ENCODE data around the gene HIGD1C. TPM values are rescaled to one million over a fixed set of nuclear protein-coding genes. Genes with fewer than 3 reads are reported as not detected.
"Not testable (repeated sequence)": the region's sequence is repeated elsewhere in the genome, so short reads cannot be mapped to it uniquely, and the experiment has no call there.

HIGD1C gene
- total RNA-seq, 1 experiment from 2014 or later = not detected

DNA sequence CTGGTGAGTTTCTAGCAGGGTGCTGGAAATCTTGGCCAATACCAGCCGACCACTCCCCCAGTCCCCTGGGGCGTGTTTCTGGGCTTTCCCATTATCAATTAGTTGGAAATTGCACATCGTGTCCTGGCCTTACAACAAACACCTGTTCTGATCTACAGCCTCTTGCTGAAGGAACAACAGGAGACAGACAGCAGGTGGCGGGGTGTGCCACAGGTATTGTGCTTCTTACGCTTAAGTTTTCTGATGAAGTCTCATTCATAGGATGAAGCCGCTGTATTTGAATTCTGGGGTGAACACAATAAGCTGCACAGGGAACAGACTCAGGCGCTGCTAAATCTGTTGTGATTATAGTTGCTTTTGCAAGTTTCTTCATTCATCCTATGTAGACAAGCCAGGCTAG lies 703 bp downstream of the HIGD1C start:
- H3K4me3 Mint-ChIP-seq = no peak overlapping the region
- no peak overlapping the region for H3K14ac ChIP-seq (ENCODE audit: insufficient read depth, low read length)
- no peak overlapping the region for H3K27ac Mint-ChIP-seq
- H3K23ac ChIP-seq (ENCODE audit: insufficient read length, low read depth, low read length) = no peak overlapping the region
- H2BK20ac ChIP-seq (ENCODE audit: low read depth, low read length, poor library complexity, severe bottlenecking) = no peak overlapping the region
- no peaks in the 10 kb centered on the region for H3K27me3 ChIP-seq (ENCODE audit: insufficient read depth, low read length)
- no peak overlapping the region for H2BK5ac ChIP-seq (ENCODE audit: insufficient read length, low read length)
- H4K5ac ChIP-seq (ENCODE audit: insufficient read length, low read depth, low read length) = no peak overlapping the region
- no peaks in the 10 kb centered on the region for H3K23me2 ChIP-seq (ENCODE audit: insufficient read length, low read depth, low read length, poor library complexity, severe bottlenecking)
- H2AK5ac ChIP-seq (ENCODE audit: insufficient read length, low read length) = no peak overlapping the region
- H2BK15ac ChIP-seq (ENCODE audit: low read depth, low read length) = no peak overlapping the region
- H3K4ac ChIP-seq (ENCODE audit: low read depth, low read length) = no peak overlapping the region
- H3K79me2 ChIP-seq (ENCODE audit: insufficient read depth, low read length) = no peaks in the 10 kb centered on the region
- no peak overlapping the region for H3K4me2 ChIP-seq (ENCODE audit: insufficient read depth, insufficient read length, low read length)
- no peak overlapping the region for H4K8ac ChIP-seq (replicated peaks; ENCODE audit: insufficient read length, low read depth, low read length)
- H3T11ph ChIP-seq (ENCODE audit: low read length) = no peak overlapping the region
- peaks cover 0 to 7% of the 10 kb centered on the region in 2 experiments; a peak in 2 of 4 replicates for H3K4me1 Mint-ChIP-seq
- H3K18ac ChIP-seq (ENCODE audit: insufficient read length, low read depth, low read length) = no peak overlapping the region
- no peaks in the 10 kb centered on the region for H3K9me3 ChIP-seq (ENCODE audit: control insufficient read depth, low read depth, low read length)
- TF ChIP-seq, protein P1, sequence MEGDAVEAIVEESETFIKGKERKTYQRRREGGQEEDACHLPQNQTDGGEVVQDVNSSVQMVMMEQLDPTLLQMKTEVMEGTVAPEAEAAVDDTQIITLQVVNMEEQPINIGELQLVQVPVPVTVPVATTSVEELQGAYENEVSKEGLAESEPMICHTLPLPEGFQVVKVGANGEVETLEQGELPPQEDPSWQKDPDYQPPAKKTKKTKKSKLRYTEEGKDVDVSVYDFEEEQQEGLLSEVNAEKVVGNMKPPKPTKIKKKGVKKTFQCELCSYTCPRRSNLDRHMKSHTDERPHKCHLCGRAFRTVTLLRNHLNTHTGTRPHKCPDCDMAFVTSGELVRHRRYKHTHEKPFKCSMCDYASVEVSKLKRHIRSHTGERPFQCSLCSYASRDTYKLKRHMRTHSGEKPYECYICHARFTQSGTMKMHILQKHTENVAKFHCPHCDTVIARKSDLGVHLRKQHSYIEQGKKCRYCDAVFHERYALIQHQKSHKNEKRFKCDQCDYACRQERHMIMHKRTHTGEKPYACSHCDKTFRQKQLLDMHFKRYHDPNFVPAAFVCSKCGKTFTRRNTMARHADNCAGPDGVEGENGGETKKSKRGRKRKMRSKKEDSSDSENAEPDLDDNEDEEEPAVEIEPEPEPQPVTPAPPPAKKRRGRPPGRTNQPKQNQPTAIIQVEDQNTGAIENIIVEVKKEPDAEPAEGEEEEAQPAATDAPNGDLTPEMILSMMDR (conservative IDR thresholded peaks at IDR 0.05) = no peak
- no peaks in the 10 kb centered on the region for H3K4me1 ChIP-seq (ENCODE audit: insufficient read depth, low read length)
- no CpG with 5 or more reads among the region's 7 CpGs for WGBS (ENCODE audit: extremely low coverage, insufficient read length, low lambda C conversion rate)
- H4K91ac ChIP-seq (ENCODE audit: insufficient read length, low read depth, low read length) = no peak overlapping the region
- no peaks in the 10 kb centered on the region for H3K79me1 ChIP-seq (ENCODE audit: insufficient read depth, low read depth, low read length, poor library complexity, severe bottlenecking)
- H2AFZ ChIP-seq (ENCODE audit: low read length) = no peak overlapping the region
- H3K27ac ChIP-seq (ENCODE audit: insufficient read length, low read depth, low read length) = no peak overlapping the region
- H2BK120ac ChIP-seq (ENCODE audit: low read depth, low read length, poor library complexity, severe bottlenecking) = no peak overlapping the region
- no peak overlapping the region for H2BK12ac ChIP-seq (ENCODE audit: insufficient read length, low read depth, low read length)
- H3K9me3 Mint-ChIP-seq = peaks cover 2 to 5% of the 10 kb centered on the region in 2 experiments; a peak in 2 of 5 replicates
- H3K36me3 Mint-ChIP-seq (ENCODE audit: insufficient read depth in 1 of 3, low read depth in 3 of 3) = no peaks in the 10 kb centered on the region; a peak in 1 of 7 replicates
- H3K27me3 Mint-ChIP-seq (ENCODE audit: low read depth) = no peaks in the 10 kb centered on the region
- no peaks in the 10 kb centered on the region for H4K20me1 ChIP-seq (ENCODE audit: control insufficient read depth, insufficient read depth, insufficient read length)
- no peak for DNase-seq
- no peak overlapping the region for H3K56ac ChIP-seq (ENCODE audit: insufficient read length, low read depth, low read length)
- no peak overlapping the region for H3K9ac ChIP-seq (ENCODE audit: extremely low read depth, insufficient read length, low read length)

DNA sequence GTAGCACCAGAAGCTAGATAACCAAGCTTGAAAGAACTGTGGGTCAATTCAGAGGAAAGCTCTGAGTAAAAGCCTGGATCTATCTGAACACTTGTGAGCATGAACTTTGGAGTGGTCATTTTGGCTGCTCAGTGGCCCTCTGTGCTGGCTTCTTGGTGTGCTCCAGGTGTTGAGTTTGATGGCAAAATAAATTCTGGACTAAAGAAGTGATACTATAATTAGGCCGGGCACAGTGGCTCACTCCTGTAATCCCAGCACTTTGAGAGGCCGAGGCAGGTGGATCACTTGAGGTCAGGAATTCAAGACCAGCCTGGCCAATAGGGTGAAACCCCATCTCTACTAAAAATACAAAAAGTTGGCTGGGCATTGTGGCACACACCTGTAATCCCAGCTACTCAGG lies 2.4 kb downstream of the HIGD1C start:
- not testable (repeated sequence) for H2BK12ac ChIP-seq (ENCODE audit: insufficient read length, low read depth, low read length); H3T11ph ChIP-seq (ENCODE audit: low read length); H3K23me2 ChIP-seq (ENCODE audit: insufficient read length, low read depth, low read length, poor library complexity, severe bottlenecking); H3K27me3 Mint-ChIP-seq (ENCODE audit: low read depth); H3K79me1 ChIP-seq (ENCODE audit: insufficient read depth, low read depth, low read length, poor library complexity, severe bottlenecking); H3K4me2 ChIP-seq (ENCODE audit: insufficient read depth, insufficient read length, low read length); H3K4me1 Mint-ChIP-seq; H3K9me3 ChIP-seq (ENCODE audit: control insufficient read depth, low read depth, low read length); H2BK120ac ChIP-seq (ENCODE audit: low read depth, low read length, poor library complexity, severe bottlenecking); H3K79me2 ChIP-seq (ENCODE audit: insufficient read depth, low read length); H4K5ac ChIP-seq (ENCODE audit: insufficient read length, low read depth, low read length); H3K27me3 ChIP-seq (ENCODE audit: insufficient read depth, low read length); H2BK15ac ChIP-seq (ENCODE audit: low read depth, low read length); H4K91ac ChIP-seq (ENCODE audit: insufficient read length, low read depth, low read length); H3K4ac ChIP-seq (ENCODE audit: low read depth, low read length); H3K14ac ChIP-seq (ENCODE audit: insufficient read depth, low read length); H4K20me1 ChIP-seq (ENCODE audit: control insufficient read depth, insufficient read depth, insufficient read length); H3K4me3 Mint-ChIP-seq; H2BK5ac ChIP-seq (ENCODE audit: insufficient read length, low read length); H2BK20ac ChIP-seq (ENCODE audit: low read depth, low read length, poor library complexity, severe bottlenecking); H3K9me3 Mint-ChIP-seq; H3K9ac ChIP-seq (ENCODE audit: extremely low read depth, insufficient read length, low read length); H2AK5ac ChIP-seq (ENCODE audit: insufficient read length, low read length); H3K27ac Mint-ChIP-seq; H4K8ac ChIP-seq (replicated peaks; ENCODE audit: insufficient read length, low read depth, low read length); H2AFZ ChIP-seq (ENCODE audit: low read length); H3K36me3 Mint-ChIP-seq (ENCODE audit: insufficient read depth in 1 of 3, low read depth in 3 of 3); H3K4me1 ChIP-seq (ENCODE audit: insufficient read depth, low read length); H3K23ac ChIP-seq (ENCODE audit: insufficient read length, low read depth, low read length); H3K56ac ChIP-seq (ENCODE audit: insufficient read length, low read depth, low read length); H3K18ac ChIP-seq (ENCODE audit: insufficient read length, low read depth, low read length); H3K27ac ChIP-seq (ENCODE audit: insufficient read length, low read depth, low read length); DNase-seq
- WGBS (ENCODE audit: extremely low coverage, insufficient read length, low lambda C conversion rate) = no CpG with 5 or more reads among the region's 2 CpGs

All from H9 (cell line).